Testis (tissue), 2 donors: ENCODE results near the gene TENM4.

Experiments
- CTCF ChIP-seq, 3 experiments: fragments of 450-650 bp in 2 of 3; fragments of 200-600 bp in 1 of 3; sonication (generic) in 1 of 3; IDR thresholded peaks; one replicate each; pipeline ENCODE4 v1.5.1; 2016 to 2019; ENCODE audit warnings: antibody characterized with exemption in 3 of 3, mild to moderate bottlenecking in 2 of 3, moderate library complexity in 1 of 3
- POLR2A ChIP-seq: fragments of 450-650 bp; IDR thresholded peaks from one replicate; pipeline ENCODE4 v1.6.1; 2017; ENCODE audit warnings: antibody characterized with exemption, mild to moderate bottlenecking, moderate library complexity

GRCh38 chr11:79013509-79013908 is 427.3 kb downstream of the TENM4 start:
- TF ChIP-seq CTCF (IDR thresholded peaks at IDR 0.05), result no peak
- no peak for TF ChIP-seq POLR2A
